HFFc6 (cell line): ENCODE measurements around the gene ZNF260. TPM values are rescaled to one million over a fixed set of nuclear protein-coding genes. Genes with fewer than 3 reads are reported as not detected.
A peak's percentile ranks its signal among the peaks of the same experiment; 100 is the strongest.

ENCODE experiments used
- DNase-seq: peaks from one replicate; pipeline ENCODE4 v3.0.0-alpha.2; 2018
- H3K27ac Mint-ChIP-seq: 2 replicates; pipeline ENCODE4 v1.8.0; 2020; ENCODE audit warnings: mild to moderate bottlenecking, mixed read lengths
- H3K27me3 Mint-ChIP-seq: 2 replicates; pipeline ENCODE4 v1.8.0; 2021; ENCODE audit warnings: mild to moderate bottlenecking, moderate library complexity, mixed read lengths; ENCODE audit not compliant: insufficient read depth
- H3K36me3 Mint-ChIP-seq: 2 replicates; pipeline ENCODE4 v1.8.0; 2021; ENCODE audit warnings: low read depth, mixed read lengths
- H3K4me1 Mint-ChIP-seq: 2 replicates; pipeline ENCODE4 v1.8.0; 2020; ENCODE audit warnings: low read depth, mixed read lengths
- H3K4me3 Mint-ChIP-seq: 2 replicates; pipeline ENCODE4 v1.8.0; 2020; ENCODE audit warnings: mild to moderate bottlenecking, moderate library complexity, mixed read lengths
- H3K9me3 Mint-ChIP-seq: 2 replicates; pipeline ENCODE4 v1.8.0; 2020; ENCODE audit warnings: mild to moderate bottlenecking, mixed read lengths
- long read RNA-seq: library from polyadenylated mRNA; unstranded; transcript quantifications from one replicate; pipeline ENCODE4 v2.0.0, GENCODE V29; 2019
- total RNA-seq, 6 experiments: library from RNA; stranded (reverse); fragmentation: NEBNext Ultra II Directional; extraction: Animal tissue kit (Norgen Biotek cat#: 25700); gene quantifications; 2 replicates in 1 of 6; 3 replicates in 5 of 6; pipeline ENCODE4 v1.2.3, GENCODE V29; 2021
- TF ChIP-seq, protein P1 (sequence below): fragments of 200-600 bp; sonication (generic); IDR thresholded peaks from 2 replicates; pipeline ENCODE4 v1.5.0; 2021; ENCODE audit warnings: antibody characterized with exemption, mild to moderate bottlenecking

The ZNF260 gene
- 10 to 100 TPM in 2 of 6 experiments, 1 to 10 TPM in 4; 9.2 to 11.9 (median 9.8) TPM for total RNA-seq
- long read RNA-seq, full-length matches to known transcripts: 1 of 9 reads
- long read RNA-seq, partial matches to known transcripts: 0 of 9 reads
- long read RNA-seq, other reads (novel, unspliced or antisense): 8 of 9 reads

DNA sequence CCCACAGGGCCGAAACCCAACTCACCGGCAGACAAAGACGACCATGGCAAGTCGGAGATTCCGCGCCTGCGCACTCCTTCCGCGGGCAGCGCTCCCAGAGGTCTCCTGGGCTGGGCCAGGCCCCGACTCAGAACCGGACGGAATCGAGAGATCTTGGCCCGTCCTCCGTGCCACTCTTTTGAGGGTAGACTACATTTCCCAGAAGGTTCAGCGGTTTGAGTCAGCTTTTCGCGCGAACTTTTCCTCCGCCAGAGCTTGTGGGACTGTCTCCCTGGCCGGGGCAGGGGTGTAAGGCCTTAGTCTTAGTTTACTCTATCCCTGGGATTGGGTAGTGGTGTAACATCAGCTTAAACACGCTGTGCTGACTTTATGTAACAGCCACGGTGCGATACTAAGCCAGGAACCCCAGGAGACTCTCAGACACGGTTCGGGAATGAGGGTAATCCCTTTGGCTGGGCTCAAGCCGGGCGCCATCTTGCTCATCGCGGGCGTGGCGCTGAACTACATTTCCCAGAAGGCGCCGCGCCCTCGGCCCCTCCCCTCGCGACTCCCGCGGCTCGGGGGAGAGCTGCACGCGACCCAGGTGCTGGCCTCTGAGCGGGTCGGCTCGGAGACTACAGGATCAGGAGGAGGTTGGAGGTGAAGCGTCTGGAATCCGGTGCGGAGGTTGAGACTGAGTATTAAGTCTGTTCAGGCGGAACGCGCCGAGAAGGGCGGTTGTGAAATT, at the start of gene ZNF260:
TSS of gene ZNF260 (minus strand) at position 78 of the 727 bp plus-strand sequence. CDS start 13,033 bp downstream, outside the sequence.
- TF ChIP-seq, protein P1, sequence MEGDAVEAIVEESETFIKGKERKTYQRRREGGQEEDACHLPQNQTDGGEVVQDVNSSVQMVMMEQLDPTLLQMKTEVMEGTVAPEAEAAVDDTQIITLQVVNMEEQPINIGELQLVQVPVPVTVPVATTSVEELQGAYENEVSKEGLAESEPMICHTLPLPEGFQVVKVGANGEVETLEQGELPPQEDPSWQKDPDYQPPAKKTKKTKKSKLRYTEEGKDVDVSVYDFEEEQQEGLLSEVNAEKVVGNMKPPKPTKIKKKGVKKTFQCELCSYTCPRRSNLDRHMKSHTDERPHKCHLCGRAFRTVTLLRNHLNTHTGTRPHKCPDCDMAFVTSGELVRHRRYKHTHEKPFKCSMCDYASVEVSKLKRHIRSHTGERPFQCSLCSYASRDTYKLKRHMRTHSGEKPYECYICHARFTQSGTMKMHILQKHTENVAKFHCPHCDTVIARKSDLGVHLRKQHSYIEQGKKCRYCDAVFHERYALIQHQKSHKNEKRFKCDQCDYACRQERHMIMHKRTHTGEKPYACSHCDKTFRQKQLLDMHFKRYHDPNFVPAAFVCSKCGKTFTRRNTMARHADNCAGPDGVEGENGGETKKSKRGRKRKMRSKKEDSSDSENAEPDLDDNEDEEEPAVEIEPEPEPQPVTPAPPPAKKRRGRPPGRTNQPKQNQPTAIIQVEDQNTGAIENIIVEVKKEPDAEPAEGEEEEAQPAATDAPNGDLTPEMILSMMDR: no peak
- DNase-seq: peak; percentile 97
- peaks cover 2% of the 10 kb centered on the region; the same call in 1 of the 2 replicates for H3K27me3 Mint-ChIP-seq
- H3K36me3 Mint-ChIP-seq: peaks cover 40% of the 10 kb centered on the region
- H3K4me3 Mint-ChIP-seq: peak within 1 kb of the TSS; percentile 97
- peaks cover 45% of the 10 kb centered on the region for H3K9me3 Mint-ChIP-seq
- H3K27ac Mint-ChIP-seq: peak within 1 kb of the TSS; percentile 93
- H3K4me1 Mint-ChIP-seq: peaks cover 18% of the 10 kb centered on the region

- Mint-ChIP-seq H3K36me3 (peaks cover 84% of the 10 kb centered on the region), H3K4me3 (no peak overlapping the region)
Measured at GRCh38 chr19:36577271-36577996, 49.4 kb upstream of the ZNF260 start.

DNA sequence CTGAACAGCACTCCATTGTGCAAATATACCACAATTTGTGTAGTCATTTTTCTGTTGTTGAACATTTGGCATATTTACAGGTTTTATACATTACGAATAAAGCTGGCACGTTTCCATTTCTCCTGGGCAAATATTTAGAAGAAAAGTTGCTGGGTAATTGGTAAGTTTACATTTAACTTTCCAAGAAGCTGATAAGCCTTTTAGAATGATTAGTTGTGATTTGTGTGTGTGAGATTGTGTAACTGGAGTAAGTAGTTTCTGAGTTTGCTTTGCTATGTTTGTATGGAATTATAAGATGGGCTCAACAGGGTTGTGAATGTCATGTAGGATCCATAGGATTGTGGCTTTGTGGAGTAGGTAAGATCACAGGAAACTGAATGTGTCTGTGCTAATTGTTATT, 46.7 kb upstream of the ZNF260 start:
- peak overlapping the region; percentile 98 for H3K4me3 Mint-ChIP-seq
- TF ChIP-seq, protein P1: no peak
- peaks cover 79% of the 10 kb centered on the region for H3K36me3 Mint-ChIP-seq
- peaks cover 40% of the 10 kb centered on the region for H3K9me3 Mint-ChIP-seq
- no peak for DNase-seq
- H3K27me3 Mint-ChIP-seq: peaks cover 2% of the 10 kb centered on the region; the same call in 1 of the 2 replicates
- peak overlapping the region; percentile 19; the same call in 1 of the 2 replicates for H3K27ac Mint-ChIP-seq
- H3K4me1 Mint-ChIP-seq: peaks cover 30% of the 10 kb centered on the region

More at GRCh38 chr19:36577271-36577996, 49.4 kb upstream of the ZNF260 start:
- H3K4me1 Mint-ChIP-seq: peaks cover 22% of the 10 kb centered on the region
- DNase-seq: no peak
- H3K9me3 Mint-ChIP-seq: peaks cover 58% of the 10 kb centered on the region
- no peak overlapping the region for H3K27ac Mint-ChIP-seq
- TF ChIP-seq, protein P1: no peak
- H3K27me3 Mint-ChIP-seq: peaks cover 4% of the 10 kb centered on the region; the same call in 1 of the 2 replicates

DNA sequence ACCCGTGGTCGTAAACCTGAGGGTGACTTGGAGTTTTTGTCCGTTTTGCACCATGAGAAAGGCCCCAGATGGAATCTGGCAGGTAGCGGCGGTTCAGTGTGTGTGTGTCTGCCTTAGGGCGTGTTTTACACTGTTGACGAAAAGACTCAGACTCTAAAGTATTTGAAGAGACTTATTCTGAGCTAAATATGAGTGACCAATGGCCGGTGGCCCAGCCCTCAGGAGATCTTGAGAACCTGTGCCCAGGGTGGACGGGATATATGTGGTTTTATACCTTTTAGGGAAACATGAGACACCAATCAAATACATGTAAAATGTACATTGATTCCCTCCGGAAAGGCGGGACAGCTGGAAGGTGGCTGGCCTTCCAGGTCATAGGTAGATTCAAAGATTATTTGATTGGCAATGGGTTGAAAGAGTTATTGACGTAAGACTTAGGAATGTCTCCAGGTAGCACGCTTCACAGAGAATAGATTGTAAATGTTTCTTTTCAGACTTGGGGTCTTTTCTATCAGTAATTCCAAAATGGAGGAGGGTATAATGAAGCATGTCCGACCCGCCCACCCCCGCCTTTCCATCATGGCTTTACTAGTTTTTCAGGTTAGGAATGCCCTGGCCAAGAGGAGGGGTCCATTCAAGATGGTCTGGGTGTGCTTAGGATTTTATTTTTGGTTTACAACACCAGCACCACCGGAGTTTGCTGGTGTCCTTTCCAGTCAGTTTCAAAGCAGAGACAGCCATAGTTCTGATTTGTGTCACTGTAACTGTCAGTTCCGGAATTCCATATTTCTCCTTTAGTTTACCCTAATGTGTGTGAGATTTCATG, 46.0 kb upstream of the ZNF260 start:
- Mint-ChIP-seq H3K27me3 (peaks cover 2% of the 10 kb centered on the region; the same call in 1 of the 2 replicates), H3K27ac (peak overlapping the region; percentile 93), H3K4me1 (peaks cover 30% of the 10 kb centered on the region), H3K36me3 (peaks cover 79% of the 10 kb centered on the region), H3K4me3 (peak overlapping the region; percentile 98), H3K9me3 (peaks cover 39% of the 10 kb centered on the region)
- TF ChIP-seq, protein P1: no peak
- peak; percentile 20 for DNase-seq
